ENCODE measurements around the gene SMIM30. TPM values are rescaled to one million over a fixed set of nuclear protein-coding genes. Genes with fewer than 3 reads are reported as not detected.

The SMIM30 gene
- total and polyA plus RNA-seq, 10 of the 15 experiments (the other 5 are each of a cell fraction or from before 2014, with no cell fraction given): 42.2 to 258 (median 96.9) TPM

- TF ChIP-seq ZBTB33 (IDR thresholded peaks at IDR 0.05): no peak
- TF ChIP-seq, protein P1, sequence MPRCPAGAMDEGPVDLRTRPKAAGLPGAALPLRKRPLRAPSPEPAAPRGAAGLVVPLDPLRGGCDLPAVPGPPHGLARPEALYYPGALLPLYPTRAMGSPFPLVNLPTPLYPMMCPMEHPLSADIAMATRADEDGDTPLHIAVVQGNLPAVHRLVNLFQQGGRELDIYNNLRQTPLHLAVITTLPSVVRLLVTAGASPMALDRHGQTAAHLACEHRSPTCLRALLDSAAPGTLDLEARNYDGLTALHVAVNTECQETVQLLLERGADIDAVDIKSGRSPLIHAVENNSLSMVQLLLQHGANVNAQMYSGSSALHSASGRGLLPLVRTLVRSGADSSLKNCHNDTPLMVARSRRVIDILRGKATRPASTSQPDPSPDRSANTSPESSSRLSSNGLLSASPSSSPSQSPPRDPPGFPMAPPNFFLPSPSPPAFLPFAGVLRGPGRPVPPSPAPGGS (IDR thresholded peaks at IDR 0.05; ENCODE audit: borderline replicate concordance, insufficient read depth, low read depth, low read length, poor library complexity, severe bottlenecking): no peak
- TF ChIP-seq CUX1 (IDR thresholded peaks at IDR 0.05; ENCODE audit: insufficient replicate concordance, low read depth, low read length): no peak
- TF ChIP-seq JUNB (IDR thresholded peaks at IDR 0.05): no peak
- TF ChIP-seq ZNF592 (IDR thresholded peaks at IDR 0.05): no peak
- TF ChIP-seq PML (IDR thresholded peaks at IDR 0.05; ENCODE audit: low read length): peak; percentile 79; the same call in 1 of the 2 replicates
- no peak for TF ChIP-seq DPF2 (IDR thresholded peaks at IDR 0.05)
- no peak for TF ChIP-seq CHD4 (IDR thresholded peaks at IDR 0.05)
- no peak for TF ChIP-seq NFXL1 (IDR thresholded peaks at IDR 0.05; ENCODE audit: borderline replicate concordance)
- TF ChIP-seq POLR2AphosphoS5 (IDR thresholded peaks at IDR 0.05; ENCODE audit: low read length): peak; percentile 75
- no peak for TF ChIP-seq TCF12 (IDR thresholded peaks at IDR 0.05; ENCODE audit: low read depth, low read length)
- TF ChIP-seq RBBP5 (conservative IDR thresholded peaks at IDR 0.05): no peak
- no peak; the same call in 1 of the 2 replicates for TF ChIP-seq SPI1 (IDR thresholded peaks at IDR 0.05; ENCODE audit: borderline replicate concordance, insufficient read depth, low read depth, low read length)
These were observed at the start of gene SMIM30 (continued) for GRCh38 chr7:113118074-113118959.
